HG03460 (cell line): ENCODE results near the gene PHF14.
A peak's percentile ranks its signal among the peaks of the same experiment; 100 is the strongest.
"Not testable (repeated sequence)": the region's sequence is repeated elsewhere in the genome, so short reads cannot be mapped to it uniquely, and the experiment has no call there.

ENCODE experiments used
- ATAC-seq: cut with Tn5 transposase; IDR thresholded peaks from one replicate; pipeline ENCODE4 v1.9.1; 2021; ENCODE audit not compliant: unreplicated experiment

The PHF14 gene

GRCh38 chr7:10973061-10973941, at the start of gene PHF14:
PHF14 (plus strand) TSS chr7:10973872; CDS start chr7:10974324, 452 bp downstream.
- ATAC-seq: peak; percentile 96

GRCh38 chr7:10924370-10924769, 49.3 kb upstream of the PHF14 start:
- no peak for ATAC-seq

GRCh38 chr7:10928203-10928602, 45.5 kb upstream of the PHF14 start:
- ATAC-seq: not testable (repeated sequence)

- ATAC-seq: no peak
Measured at GRCh38 chr7:10930551-10930950, 43.1 kb upstream of the PHF14 start.

- ATAC-seq: no peak
Measured at GRCh38 chr7:10931161-10931560, 42.5 kb upstream of the PHF14 start.

- ATAC-seq: no peak
Measured at GRCh38 chr7:10934292-10934691, 39.4 kb upstream of the PHF14 start.

- ATAC-seq: peak; percentile 23
Measured at GRCh38 chr7:10939237-10939910, 34.3 kb upstream of the PHF14 start.

- peak; percentile 88 for ATAC-seq
Measured at GRCh38 chr7:10939911-10940703, 33.6 kb upstream of the PHF14 start.

- no peak for ATAC-seq
Measured at GRCh38 chr7:10940704-10941355, 32.8 kb upstream of the PHF14 start.

GRCh38 chr7:10950494-10950893, 23.2 kb upstream of the PHF14 start:
- ATAC-seq: no peak

GRCh38 chr7:10950974-10951578, 22.6 kb upstream of the PHF14 start:
- ATAC-seq: not testable (repeated sequence)

- ATAC-seq: no peak
Measured at GRCh38 chr7:10952588-10952987, 21.1 kb upstream of the PHF14 start.

GRCh38 chr7:10953078-10953750, 20.5 kb upstream of the PHF14 start:
- not testable (repeated sequence) for ATAC-seq

GRCh38 chr7:10956528-10956927, 17.1 kb upstream of the PHF14 start:
- no peak for ATAC-seq

GRCh38 chr7:10960242-10960641, 13.4 kb upstream of the PHF14 start:
- ATAC-seq: not testable (repeated sequence)

GRCh38 chr7:10965016-10965415, 8.7 kb upstream of the PHF14 start:
- not testable (repeated sequence) for ATAC-seq

- no peak for ATAC-seq
Measured at GRCh38 chr7:10972174-10972573, 1.5 kb upstream of the PHF14 start.

GRCh38 chr7:10973942-10974911, 555 bp downstream of the PHF14 start:
- ATAC-seq: peak; percentile 29

- no peak for ATAC-seq
Measured at GRCh38 chr7:10977113-10977512, 3.4 kb downstream of the PHF14 start.
